HG03521 (cell line): Measurements from ENCODE around the gene SLC25A3.
"Not testable (repeated sequence)": the region's sequence is repeated elsewhere in the genome, so short reads cannot be mapped to it uniquely, and the experiment has no call there.

Source experiments
- ATAC-seq: cut with Tn5 transposase; IDR thresholded peaks from one replicate; pipeline ENCODE4 v1.9.1; 2021; ENCODE audit warnings: mild to moderate bottlenecking, moderate library complexity; ENCODE audit not compliant: unreplicated experiment

The SLC25A3 gene

DNA sequence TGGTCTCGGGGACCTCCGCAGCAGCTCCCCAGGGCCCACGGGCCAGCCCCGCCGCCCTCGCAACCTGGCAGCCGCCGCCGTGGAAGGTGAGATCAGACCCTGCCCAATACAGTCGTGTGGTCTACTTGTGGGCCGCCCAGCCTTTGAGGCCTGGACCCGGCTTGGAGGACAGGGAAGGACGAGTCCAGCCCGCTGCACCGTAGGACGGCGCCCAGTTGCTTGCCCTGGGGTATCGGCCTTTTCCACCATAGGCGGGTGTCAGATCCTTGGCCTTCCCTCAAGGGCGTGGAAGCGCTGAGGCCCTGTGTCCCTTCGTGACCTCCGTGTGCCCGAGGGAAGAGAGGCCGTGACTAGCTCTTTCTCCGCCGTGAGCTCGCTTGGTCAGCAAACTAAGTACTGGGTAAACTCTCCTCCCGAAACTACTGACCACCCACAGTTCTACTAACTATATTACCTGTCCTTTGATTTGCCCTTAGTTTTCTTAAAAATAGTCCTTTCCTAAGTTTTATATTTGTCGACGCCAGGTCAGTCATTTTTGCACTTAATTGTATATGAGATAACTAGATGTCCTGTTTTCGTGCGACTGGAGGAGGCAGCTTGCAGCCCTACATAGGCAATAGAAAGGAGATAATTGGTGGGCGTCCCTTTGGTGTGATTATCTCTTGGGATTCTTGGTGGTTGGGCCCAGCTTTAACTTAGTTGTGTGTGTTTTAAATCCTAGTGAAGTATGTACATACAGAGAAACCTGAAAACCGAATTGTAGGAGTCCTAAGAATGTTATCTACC is 757 bp downstream of the SLC25A3 start:
- ATAC-seq, result peak; percentile 6

DNA sequence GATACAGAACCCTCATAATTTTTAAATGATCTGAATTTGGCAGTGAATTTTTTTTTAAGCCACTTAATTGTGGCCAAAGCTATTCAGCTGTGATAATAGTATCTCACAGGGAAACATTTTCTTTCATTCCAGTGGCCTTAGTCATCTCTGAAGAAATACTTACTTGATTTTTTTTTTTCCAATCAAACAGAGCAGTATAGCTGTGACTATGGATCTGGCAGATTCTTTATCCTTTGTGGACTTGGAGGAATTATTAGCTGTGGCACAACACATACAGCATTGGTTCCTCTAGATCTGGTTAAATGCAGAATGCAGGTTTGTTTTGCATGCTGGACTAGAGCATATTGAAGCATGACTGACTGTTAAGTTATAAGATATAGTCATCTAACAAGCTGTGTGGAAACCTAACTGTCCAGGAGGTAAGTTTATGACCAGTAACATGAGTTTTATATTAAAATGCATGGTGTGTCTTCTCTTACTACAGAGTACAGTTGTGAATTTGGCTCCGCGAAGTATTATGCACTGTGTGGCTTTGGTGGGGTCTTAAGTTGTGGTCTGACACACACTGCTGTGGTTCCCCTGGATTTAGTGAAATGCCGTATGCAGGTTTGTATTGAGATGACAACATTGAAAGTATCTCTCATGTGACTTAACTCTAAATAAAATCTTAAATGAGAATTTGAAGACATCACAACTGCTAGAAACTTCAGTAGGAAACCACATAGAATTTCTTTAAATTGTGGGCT is 1.9 kb downstream of the SLC25A3 start:
- ATAC-seq, result no peak

GRCh38 chr12:98597313-98597712 is 3.8 kb downstream of the SLC25A3 start:
- not testable (repeated sequence) for ATAC-seq

GRCh38 chr12:98601924-98602323 is 8.4 kb downstream of the SLC25A3 start:
- ATAC-seq, result no peak

DNA sequence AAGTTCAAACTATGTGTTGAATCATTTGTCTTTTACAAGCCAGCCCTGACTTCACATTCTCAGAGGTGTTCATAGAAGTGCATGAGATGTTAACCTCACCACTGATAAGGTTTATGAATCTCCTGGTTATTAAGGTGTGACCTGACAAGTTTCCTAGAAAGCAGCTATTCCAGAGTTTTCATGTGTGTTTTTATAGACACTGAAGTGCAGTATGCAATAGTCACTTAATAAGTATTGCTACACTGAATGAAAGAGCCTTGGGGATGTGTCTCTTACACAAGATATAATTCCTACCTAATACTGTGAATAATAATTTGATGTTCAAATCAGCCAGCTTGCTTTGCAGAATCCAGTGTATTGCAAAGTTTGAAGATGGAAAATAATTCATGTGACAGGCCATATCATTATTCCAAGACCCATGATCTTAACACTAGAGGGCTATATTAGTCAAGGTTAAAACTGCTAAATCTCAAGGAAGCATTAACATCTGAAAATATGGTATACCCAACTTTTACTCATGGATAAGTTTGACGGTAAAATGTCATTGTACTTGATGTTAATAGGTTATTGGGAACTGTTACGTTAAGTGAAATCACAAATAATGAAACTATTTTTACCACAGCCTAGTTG is 13.0 kb downstream of the SLC25A3 start:
- ATAC-seq, result no peak

GRCh38 chr12:98610596-98610995 is 17.1 kb downstream of the SLC25A3 start:
- ATAC-seq, result no peak

GRCh38 chr12:98612696-98613334 is 19.3 kb downstream of the SLC25A3 start:
- ATAC-seq, result peak; percentile 78

- no peak for ATAC-seq
Measured at GRCh38 chr12:98618952-98619351, 25.5 kb downstream of the SLC25A3 start.

DNA sequence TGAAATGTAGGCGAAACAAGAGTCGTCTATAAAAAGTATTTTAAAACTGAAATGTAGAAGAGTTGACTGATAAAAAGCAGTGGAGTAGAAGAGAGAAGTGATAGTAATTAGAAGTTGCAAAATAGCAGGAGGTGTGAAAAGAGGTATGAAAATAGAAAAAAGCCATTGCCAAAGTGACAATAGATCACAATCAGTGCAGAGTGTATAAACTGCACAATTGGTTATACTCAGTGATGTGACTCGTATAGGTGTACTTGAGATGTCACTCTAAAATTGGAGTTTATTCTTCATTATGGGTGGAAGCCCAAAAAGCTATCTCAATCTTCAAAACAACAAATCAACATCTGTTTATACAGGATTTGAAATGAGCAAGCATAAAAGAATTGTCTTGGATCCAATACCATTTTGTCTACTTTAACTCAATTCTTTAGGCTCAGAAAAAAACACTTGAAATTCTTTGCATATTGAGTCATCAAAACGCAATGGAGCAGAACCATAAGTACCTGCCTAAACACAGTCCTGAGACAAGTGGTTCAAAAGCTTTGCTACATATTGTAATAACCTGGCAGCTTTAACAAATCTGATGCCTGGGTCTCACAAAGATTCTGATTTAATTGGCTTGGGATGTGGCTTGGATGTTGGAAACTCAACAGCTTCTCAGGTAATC is 42.3 kb downstream of the SLC25A3 start:
- peak; percentile 79 for ATAC-seq

- no peak for ATAC-seq
Measured at GRCh38 chr12:98637068-98637467, 43.6 kb downstream of the SLC25A3 start.

GRCh38 chr12:98638009-98638408 is 44.5 kb downstream of the SLC25A3 start:
- ATAC-seq, result no peak

- no peak for ATAC-seq
Measured at GRCh38 chr12:98639491-98639890, 46.0 kb downstream of the SLC25A3 start.

DNA sequence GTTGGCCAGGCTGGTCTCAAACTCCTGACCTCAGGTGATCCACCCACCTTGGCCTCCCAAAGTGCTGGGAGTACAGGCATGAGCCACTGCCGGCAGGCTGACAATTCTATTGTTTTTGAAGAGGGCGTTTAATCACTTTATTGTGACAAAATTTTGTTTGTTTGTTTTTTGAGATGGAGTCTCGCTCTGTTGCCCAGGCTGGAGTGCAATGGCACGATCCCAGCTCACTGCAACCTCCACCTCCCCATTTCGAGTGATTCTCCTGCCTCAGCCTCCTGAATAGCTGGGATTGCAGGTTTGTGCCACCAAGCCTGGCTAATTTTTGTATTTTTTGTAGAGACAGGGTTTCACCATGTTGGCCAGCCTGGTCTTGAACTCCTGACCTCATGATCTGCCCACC is 49.3 kb downstream of the SLC25A3 start:
- ATAC-seq, result not testable (repeated sequence)

DNA sequence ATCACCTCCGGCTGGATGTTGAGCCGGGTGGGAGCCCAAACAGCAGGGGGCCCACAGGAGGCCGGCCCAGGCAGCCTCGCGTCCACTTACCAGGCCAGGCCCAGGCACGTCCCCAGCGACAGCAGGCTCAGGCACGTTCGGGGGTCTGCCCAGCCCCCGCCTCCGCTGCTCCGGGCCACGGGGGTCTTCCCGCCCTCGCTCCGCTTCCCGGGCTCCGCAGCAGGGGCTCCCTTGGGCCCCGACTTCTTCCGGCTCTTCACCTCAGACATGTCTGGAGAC is 50.9 kb downstream of the SLC25A3 start:
- ATAC-seq, result peak; percentile 11

DNA sequence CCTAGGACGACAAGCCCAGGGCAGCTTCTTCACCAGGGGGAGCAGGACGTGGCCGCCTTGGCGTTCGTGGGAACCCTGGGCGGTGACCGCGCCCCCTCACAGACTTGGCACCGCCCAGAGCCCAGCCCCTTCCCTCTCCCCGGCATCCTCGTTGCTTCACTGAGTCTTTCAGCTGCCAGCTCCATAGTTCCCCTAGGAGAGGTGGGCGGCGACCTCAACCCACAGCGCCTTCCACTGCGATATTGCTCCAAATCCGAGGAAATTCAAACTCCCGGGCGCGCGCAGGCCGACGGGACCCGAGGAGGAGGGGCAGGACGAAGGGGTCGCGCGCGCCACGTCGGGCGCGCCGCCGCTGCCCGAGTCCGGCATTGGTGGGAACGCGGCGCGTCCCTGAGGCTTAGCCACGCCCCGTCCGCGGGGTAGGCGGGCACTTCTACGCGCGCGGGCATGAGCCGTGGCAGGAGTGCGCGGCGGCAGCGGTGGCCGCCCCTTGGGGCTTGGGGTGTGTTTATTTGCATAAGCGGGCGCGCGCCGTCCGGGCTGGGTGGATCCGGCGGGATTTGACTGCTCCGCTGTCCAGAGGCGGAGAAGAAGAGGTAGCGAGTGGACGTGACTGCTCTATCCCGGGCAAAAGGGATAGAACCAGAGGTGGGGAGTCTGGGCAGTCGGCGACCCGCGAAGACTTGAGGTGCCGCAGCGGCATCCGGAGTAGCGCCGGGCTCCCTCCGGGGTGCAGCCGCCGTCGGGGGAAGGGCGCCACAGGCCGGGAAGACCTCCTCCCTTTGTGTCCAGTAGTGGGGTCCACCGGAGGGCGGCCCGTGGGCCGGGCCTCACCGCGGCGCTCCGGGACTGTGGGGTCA is 51.5 kb downstream of the SLC25A3 start, which contains the start of the genes APAF1 and IKBIP:
Gene APAF1 (plus strand): TSS at position 579 of the 860 bp plus-strand sequence. CDS start 3,070 bp downstream, outside the sequence.
Gene IKBIP (minus strand): TSS at position 77 of the 860 bp plus-strand sequence. CDS start 87 bp downstream, outside the sequence.
- ATAC-seq, result peak; percentile 87

DNA sequence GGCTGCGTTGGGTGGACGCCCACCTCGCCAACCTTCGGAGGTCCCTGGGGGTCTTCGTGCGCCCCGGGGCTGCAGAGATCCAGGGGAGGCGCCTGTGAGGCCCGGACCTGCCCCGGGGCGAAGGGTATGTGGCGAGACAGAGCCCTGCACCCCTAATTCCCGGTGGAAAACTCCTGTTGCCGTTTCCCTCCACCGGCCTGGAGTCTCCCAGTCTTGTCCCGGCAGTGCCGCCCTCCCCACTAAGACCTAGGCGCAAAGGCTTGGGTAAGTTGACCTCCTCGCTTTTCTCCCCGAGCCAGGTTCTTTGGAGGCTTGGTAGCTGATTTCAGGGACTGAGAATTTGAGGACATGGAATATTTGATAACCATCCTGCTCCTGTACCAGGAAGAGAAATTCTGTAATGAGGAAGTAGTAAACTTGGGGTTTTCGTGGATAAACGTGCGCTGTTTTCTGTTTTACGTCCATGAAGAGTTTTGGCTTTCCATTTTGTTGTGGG is 52.1 kb downstream of the SLC25A3 start:
- peak; percentile 0 for ATAC-seq

DNA sequence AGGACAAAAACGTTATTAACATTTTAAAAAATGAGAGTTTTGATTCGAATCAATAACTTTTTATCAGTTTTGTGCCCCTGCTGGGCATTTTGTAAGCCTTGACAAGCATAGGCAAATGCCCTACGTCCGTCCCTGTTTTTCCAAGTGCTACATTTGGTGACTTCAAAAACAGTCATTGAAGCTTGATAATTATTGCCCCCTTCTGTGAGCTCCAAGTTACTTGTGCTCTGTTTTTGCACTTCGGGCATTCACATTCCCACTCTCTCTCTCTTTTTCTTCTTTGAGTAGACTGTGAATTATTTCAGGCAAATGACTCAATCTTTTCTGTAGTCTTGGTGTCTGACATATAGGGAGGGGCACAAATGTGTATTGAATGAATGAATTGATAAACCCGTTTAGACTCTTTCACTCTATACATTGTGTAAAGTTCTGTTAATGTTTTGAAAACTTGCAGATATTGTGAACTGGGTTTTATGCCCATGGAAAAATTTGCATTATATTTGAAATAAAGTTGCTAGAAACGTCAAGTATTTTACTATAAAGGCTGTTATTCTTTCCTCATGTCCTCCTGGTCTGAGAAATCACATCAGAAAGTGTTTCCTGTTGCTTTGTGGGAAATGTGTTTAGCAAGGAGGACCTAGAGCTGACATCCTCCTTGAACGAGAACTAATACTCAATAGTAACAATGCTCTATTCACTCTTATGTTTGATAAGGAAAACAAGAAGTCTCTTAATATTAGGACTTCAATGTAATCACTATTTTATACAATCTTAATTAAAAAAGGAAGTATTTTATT is 53.0 kb downstream of the SLC25A3 start:
- ATAC-seq, result no peak

GRCh38 chr12:98651328-98651727 is 57.8 kb downstream of the SLC25A3 start:
- ATAC-seq, result no peak
